ENCODE measurements around the gene IQGAP3.

- TF ChIP-seq CTCF (conservative IDR thresholded peaks at IDR 0.05; ENCODE audit: low read depth in 2 of 2) (no peak), EZH2 (IDR thresholded peaks at IDR 0.05; ENCODE audit: low read depth, unreplicated experiment) (no peak), POLR2AphosphoS5 (IDR thresholded peaks at IDR 0.05; ENCODE audit: low read depth) (no peak), ZNF114 (CRISPR knock-in tag; IDR thresholded peaks at IDR 0.05) (no peak), NANOG (IDR thresholded peaks at IDR 0.05; ENCODE audit: borderline replicate concordance) (no peak), ZNF331 (CRISPR knock-in tag; IDR thresholded peaks at IDR 0.05; ENCODE audit: low read depth) (no peak), JUNB (IDR thresholded peaks at IDR 0.05; ENCODE audit: unreplicated experiment) (no peak), STAT1 (IDR thresholded peaks at IDR 0.05; ENCODE audit: unreplicated experiment) (no peak), EZH2phosphoT487 (IDR thresholded peaks at IDR 0.05; ENCODE audit: unreplicated experiment) (no peak), CREB1 (CRISPR knock-in tag; IDR thresholded peaks at IDR 0.05; ENCODE audit: low read depth) (no peak), ETS1 (IDR thresholded peaks at IDR 0.05) (no peak)
- TF ChIP-seq, protein P1, sequence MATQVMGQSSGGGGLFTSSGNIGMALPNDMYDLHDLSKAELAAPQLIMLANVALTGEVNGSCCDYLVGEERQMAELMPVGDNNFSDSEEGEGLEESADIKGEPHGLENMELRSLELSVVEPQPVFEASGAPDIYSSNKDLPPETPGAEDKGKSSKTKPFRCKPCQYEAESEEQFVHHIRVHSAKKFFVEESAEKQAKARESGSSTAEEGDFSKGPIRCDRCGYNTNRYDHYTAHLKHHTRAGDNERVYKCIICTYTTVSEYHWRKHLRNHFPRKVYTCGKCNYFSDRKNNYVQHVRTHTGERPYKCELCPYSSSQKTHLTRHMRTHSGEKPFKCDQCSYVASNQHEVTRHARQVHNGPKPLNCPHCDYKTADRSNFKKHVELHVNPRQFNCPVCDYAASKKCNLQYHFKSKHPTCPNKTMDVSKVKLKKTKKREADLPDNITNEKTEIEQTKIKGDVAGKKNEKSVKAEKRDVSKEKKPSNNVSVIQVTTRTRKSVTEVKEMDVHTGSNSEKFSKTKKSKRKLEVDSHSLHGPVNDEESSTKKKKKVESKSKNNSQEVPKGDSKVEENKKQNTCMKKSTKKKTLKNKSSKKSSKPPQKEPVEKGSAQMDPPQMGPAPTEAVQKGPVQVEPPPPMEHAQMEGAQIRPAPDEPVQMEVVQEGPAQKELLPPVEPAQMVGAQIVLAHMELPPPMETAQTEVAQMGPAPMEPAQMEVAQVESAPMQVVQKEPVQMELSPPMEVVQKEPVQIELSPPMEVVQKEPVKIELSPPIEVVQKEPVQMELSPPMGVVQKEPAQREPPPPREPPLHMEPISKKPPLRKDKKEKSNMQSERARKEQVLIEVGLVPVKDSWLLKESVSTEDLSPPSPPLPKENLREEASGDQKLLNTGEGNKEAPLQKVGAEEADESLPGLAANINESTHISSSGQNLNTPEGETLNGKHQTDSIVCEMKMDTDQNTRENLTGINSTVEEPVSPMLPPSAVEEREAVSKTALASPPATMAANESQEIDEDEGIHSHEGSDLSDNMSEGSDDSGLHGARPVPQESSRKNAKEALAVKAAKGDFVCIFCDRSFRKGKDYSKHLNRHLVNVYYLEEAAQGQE (IDR thresholded peaks at IDR 0.05; ENCODE audit: unreplicated experiment): no peak
Observed at GRCh38 chr1:156508205-156508954, 64.0 kb downstream of the IQGAP3 start.

Data from GM23338 (cell line).